IMR-90 (cell line): ENCODE measurements around the gene PIAS2.

Experiments
- CEBPB ChIP-seq: IDR thresholded peaks from 2 replicates; pipeline ENCODE4 v1.6.1; 2012; ENCODE audit warnings: low read depth, low read length, improper control_type of control experiment
- CHD1 ChIP-seq: IDR thresholded peaks from 2 replicates; pipeline ENCODE4 v1.6.1; 2012; ENCODE audit warnings: low read depth, low read length, improper control_type of control experiment
- MAFK ChIP-seq: IDR thresholded peaks from 2 replicates; pipeline ENCODE4 v1.6.1; 2012; ENCODE audit warnings: low read depth, low read length, improper control_type of control experiment
- MAZ ChIP-seq: IDR thresholded peaks from 2 replicates; pipeline ENCODE4 v1.6.1; 2012; ENCODE audit warnings: low read depth, mild to moderate bottlenecking, low read length, improper control_type of control experiment, moderate library complexity, borderline replicate concordance
- MXI1 ChIP-seq: IDR thresholded peaks from 2 replicates; pipeline ENCODE4 v1.6.1; 2012; ENCODE audit warnings: low read depth, mild to moderate bottlenecking, low read length, moderate library complexity, borderline replicate concordance
- POLR2A ChIP-seq: IDR thresholded peaks from 2 replicates; pipeline ENCODE4 v1.6.1; 2012; ENCODE audit warnings: mild to moderate bottlenecking, low read depth, low read length
- USF2 ChIP-seq: fragments of 150-350 bp; IDR thresholded peaks from 2 replicates; pipeline ENCODE4 v1.6.1; 2017; ENCODE audit warnings: mild to moderate bottlenecking, antibody characterized with exemption, low read length, low read depth
- TF ChIP-seq, protein P1 (sequence below): conservative IDR thresholded peaks from 2 replicates; pipeline ENCODE4 v1.5.1; 2012; ENCODE audit warnings: mild to moderate bottlenecking, low read depth, low read length, improper control_type of control experiment

- TF ChIP-seq, protein P1, sequence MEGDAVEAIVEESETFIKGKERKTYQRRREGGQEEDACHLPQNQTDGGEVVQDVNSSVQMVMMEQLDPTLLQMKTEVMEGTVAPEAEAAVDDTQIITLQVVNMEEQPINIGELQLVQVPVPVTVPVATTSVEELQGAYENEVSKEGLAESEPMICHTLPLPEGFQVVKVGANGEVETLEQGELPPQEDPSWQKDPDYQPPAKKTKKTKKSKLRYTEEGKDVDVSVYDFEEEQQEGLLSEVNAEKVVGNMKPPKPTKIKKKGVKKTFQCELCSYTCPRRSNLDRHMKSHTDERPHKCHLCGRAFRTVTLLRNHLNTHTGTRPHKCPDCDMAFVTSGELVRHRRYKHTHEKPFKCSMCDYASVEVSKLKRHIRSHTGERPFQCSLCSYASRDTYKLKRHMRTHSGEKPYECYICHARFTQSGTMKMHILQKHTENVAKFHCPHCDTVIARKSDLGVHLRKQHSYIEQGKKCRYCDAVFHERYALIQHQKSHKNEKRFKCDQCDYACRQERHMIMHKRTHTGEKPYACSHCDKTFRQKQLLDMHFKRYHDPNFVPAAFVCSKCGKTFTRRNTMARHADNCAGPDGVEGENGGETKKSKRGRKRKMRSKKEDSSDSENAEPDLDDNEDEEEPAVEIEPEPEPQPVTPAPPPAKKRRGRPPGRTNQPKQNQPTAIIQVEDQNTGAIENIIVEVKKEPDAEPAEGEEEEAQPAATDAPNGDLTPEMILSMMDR: no peak
- TF ChIP-seq USF2: no peak
- no peak for TF ChIP-seq CEBPB
- TF ChIP-seq POLR2A: no peak
- no peak for TF ChIP-seq CHD1
- TF ChIP-seq MAZ: no peak
- TF ChIP-seq MXI1: no peak
- TF ChIP-seq MAFK: no peak
Measured at GRCh38 chr18:46815661-46816060, 101.6 kb downstream of the PIAS2 start.
